ENCODE measurements around the gene SPOCK1.

The SPOCK1 gene

GRCh38 chr5:137035480-137035878, 463.6 kb downstream of the SPOCK1 start:
- no peak for DNase-seq (ENCODE audit: extremely low read depth, insufficient read length)
- no peaks in the 10 kb centered on the region; the same call in 1 of the 2 replicates for H3K27me3 ChIP-seq (replicated peaks; ENCODE audit: control insufficient read depth, insufficient read depth, low read length)

DNA sequence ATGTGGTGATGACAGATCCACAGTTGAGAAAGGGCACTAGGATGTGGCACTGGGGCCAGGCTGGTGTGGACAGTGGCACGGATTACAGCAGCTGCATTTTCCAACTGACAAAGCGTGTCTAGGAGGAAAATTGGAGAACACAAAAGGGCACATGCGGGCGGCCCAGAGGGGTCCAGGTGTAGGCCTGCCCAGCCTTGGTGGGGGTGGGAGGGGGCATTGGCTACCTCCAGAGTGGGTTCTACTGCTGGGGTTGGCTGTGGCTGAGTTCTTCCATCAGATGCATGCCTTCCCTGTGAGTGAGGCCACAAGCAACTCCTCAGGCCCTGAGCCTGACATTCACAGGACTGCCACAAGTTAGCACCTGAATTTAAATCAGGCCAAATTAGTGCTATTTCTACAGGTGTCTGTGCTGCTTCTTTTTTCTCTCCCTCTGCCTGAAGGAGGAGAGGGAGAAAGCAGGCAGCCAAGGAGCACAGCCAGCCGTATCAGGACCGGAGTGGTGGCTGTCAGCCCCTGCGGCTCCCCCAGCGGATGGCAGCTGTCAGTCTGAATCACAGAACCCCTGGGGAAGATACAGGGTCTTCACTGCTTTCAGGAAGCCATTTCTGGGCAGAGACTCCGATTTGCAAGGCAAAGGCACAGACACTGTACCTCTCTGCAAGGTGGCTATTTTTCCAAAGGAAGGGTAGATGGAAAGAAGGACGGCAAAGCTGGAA, 464.2 kb downstream of the SPOCK1 start:
- Histone ChIP-seq H3K4me3 (replicated peaks; ENCODE audit: low read depth, low read length) (no peak overlapping the region), H3K27me3 (replicated peaks; ENCODE audit: control insufficient read depth, insufficient read depth, low read length) (no peaks in the 10 kb centered on the region; the same call in 1 of the 2 replicates), H3K36me3 (ENCODE audit: control insufficient read depth, insufficient read depth, low read length) (no peaks in the 10 kb centered on the region)
- no peak for DNase-seq (ENCODE audit: extremely low read depth, insufficient read length)
- TF ChIP-seq CTCF (IDR thresholded peaks at IDR 0.05; ENCODE audit: insufficient read depth, low read length, poor library complexity, severe bottlenecking) = no peak

More at GRCh38 chr5:137035480-137035878, 463.6 kb downstream of the SPOCK1 start:
- no peak for TF ChIP-seq CTCF (IDR thresholded peaks at IDR 0.05; ENCODE audit: insufficient read depth, low read length, poor library complexity, severe bottlenecking)
- H3K36me3 ChIP-seq (ENCODE audit: control insufficient read depth, insufficient read depth, low read length) = no peaks in the 10 kb centered on the region
- H3K4me3 ChIP-seq (replicated peaks; ENCODE audit: low read depth, low read length) = no peak overlapping the region

DNA sequence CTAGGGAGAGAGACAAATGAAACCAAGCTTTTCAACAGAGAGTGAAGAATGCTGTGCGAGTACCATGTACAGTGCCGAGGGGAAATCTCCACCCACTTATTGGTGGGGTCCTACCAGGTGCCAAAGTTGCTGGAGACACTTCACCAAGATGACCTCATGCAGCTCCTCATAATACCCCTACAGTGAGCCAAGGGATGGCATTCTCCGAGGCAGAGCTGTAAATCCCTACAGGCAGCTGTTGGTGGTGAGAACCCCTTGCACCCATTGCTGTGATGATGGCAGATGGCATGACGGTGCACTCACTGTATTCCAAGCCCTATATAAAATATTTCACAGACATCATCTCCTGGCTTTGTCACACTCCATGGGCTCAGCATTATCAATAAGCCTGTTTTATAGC, 464.9 kb downstream of the SPOCK1 start:
- DNase-seq (ENCODE audit: extremely low read depth, insufficient read length) = no peak
- no peaks in the 10 kb centered on the region for H3K36me3 ChIP-seq (ENCODE audit: control insufficient read depth, insufficient read depth, low read length)

DNA sequence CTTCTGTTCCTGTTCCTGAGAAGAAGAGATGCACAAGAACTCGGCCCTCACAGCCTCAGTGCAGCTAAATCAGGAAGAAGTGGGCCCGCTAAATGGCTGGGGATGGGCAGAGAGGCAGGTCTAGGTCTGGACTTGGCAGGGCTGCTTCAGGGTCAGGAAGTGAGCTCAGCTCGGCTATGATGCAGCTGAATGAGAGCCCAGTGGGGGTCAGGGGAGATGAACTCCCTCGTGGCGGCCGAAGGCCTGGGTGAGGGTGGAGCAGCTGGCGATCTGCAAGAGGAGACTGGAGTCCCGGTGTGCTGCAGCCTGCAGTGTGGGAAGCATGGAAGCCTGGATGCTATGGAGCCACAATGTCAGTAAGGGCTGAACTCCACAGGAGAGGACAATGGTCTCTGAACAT, 466.2 kb downstream of the SPOCK1 start:
- no peak for TF ChIP-seq CTCF (IDR thresholded peaks at IDR 0.05; ENCODE audit: insufficient read depth, low read length, poor library complexity, severe bottlenecking)
- no peak for DNase-seq (ENCODE audit: extremely low read depth, insufficient read length)
- H3K4me3 ChIP-seq (replicated peaks; ENCODE audit: low read depth, low read length) = no peak overlapping the region
- no peaks in the 10 kb centered on the region for H3K36me3 ChIP-seq (ENCODE audit: control insufficient read depth, insufficient read depth, low read length)
- no peaks in the 10 kb centered on the region; the same call in 1 of the 2 replicates for H3K27me3 ChIP-seq (replicated peaks; ENCODE audit: control insufficient read depth, insufficient read depth, low read length)

More for the DNA sequence above, 464.9 kb downstream of the SPOCK1 start:
- no peak for TF ChIP-seq CTCF (IDR thresholded peaks at IDR 0.05; ENCODE audit: insufficient read depth, low read length, poor library complexity, severe bottlenecking)
- H3K27me3 ChIP-seq (replicated peaks; ENCODE audit: control insufficient read depth, insufficient read depth, low read length) = no peaks in the 10 kb centered on the region; the same call in 1 of the 2 replicates
- H3K4me3 ChIP-seq (replicated peaks; ENCODE audit: low read depth, low read length) = no peak overlapping the region

GRCh38 chr5:137027758-137028157, 471.4 kb downstream of the SPOCK1 start:
- Histone ChIP-seq H3K36me3 (ENCODE audit: control insufficient read depth, insufficient read depth, low read length) (no peaks in the 10 kb centered on the region), H3K4me3 (replicated peaks; ENCODE audit: low read depth, low read length) (no peak overlapping the region), H3K27me3 (replicated peaks; ENCODE audit: control insufficient read depth, insufficient read depth, low read length) (no peaks in the 10 kb centered on the region; the same call in 1 of the 2 replicates)
- no peak for DNase-seq (ENCODE audit: extremely low read depth, insufficient read length)
- no peak for TF ChIP-seq CTCF (IDR thresholded peaks at IDR 0.05; ENCODE audit: insufficient read depth, low read length, poor library complexity, severe bottlenecking)
